GM21360 (cell line): ENCODE results near the gene OSBPL8.
A peak's percentile ranks its signal among the peaks of the same experiment; 100 is the strongest.

Experiments
- ATAC-seq: cut with Tn5 transposase; IDR thresholded peaks from one replicate; pipeline ENCODE4 v1.9.1; 2021; ENCODE audit warnings: mild to moderate bottlenecking, moderate library complexity; ENCODE audit not compliant: unreplicated experiment

The OSBPL8 gene

DNA sequence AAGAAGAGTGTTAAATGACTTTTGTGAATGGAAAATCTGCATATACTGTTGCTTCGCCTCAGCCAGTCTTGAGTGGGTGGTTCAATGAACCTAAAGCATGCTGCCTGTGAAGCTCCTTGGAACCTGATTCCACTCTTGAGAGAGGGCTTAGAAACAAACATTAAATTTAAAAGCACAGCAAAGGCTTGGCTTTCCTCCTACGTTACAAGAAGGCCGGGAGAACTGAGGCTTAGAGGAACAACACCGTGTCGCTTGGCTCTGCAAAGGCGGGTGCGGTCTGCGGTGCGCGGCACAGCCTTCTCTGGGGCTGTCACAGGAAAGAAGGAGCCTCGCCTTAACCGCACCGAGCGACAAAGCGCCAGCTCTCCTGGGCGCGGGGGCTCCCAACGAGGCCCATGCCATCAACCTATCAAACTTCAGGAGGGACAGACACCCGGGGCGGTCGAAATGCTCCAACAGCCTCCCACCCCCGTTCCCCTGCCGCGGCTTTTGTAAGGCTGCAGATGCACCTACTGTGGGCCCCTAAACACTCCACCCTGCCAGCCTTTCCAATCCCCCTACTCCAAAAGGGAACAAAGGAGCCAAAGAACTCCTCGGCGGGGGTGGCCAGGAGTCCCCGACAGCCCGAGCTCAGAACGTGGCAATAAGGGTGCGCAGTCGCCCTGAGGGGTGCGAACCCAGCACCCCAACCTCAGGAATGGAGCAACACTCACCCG is 729 bp downstream of the OSBPL8 start:
- ATAC-seq, result peak; percentile 50

DNA sequence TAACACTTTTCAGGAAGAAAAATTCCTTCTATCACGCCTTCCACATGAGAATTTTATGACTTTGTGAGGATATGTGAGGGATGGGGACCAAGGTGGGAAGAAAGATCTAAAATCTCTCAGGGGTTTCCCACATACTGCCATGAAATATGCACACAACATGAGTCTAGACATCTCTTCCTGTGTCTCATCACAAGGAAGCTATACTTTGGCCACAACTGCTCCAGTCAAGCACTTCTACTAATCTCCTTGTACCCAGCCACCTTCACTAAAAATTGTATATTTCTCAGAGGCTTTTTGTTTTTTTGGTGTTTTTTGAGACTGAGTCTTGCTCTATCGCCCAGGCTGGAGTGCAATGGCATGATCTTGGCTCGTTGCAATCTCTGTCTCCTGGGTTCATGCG is 3.2 kb downstream of the OSBPL8 start:
- no peak for ATAC-seq

DNA sequence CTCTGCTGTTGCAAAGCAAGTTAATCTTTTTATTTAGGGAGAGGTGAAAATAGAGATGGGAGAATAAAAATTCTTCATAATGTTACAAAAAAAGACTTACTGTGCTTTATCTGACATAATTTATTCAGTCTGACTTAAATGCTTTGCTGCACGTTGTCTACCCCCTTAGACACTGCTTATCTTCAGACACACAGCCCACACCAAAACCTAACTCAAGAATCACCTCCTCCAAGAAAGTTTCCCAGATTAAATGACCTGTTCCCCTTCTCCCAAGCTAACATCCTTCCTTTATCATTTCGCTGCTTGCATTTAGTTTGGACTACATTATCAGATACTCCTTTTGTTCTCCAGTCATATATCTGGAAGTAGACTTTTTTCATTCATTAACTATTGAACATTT is 3.8 kb downstream of the OSBPL8 start:
- ATAC-seq, result no peak

DNA sequence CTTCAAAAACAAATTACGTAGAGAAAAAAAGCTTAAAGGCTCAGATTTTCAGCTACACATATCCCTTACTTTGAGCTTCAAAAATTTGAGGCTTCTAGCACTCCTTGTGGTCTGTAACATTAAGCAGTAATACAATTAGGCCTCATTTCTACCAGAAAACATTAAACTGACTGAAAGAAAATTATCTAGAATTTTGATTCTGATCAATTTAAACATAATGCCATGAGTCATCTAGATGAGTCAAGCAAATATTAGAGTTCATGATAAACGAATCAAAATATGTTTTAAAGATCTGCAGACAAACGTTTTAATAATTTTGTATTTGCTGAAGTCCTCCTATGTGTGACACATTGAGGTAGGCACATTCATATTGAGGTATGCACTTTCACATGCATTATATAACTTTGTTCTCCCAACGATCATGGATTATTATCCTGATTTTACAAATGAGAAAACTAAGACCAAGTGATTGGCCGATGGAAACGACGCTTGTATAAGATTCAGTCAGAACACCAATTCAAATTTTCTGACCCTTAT is 4.3 kb downstream of the OSBPL8 start:
- no peak for ATAC-seq

DNA sequence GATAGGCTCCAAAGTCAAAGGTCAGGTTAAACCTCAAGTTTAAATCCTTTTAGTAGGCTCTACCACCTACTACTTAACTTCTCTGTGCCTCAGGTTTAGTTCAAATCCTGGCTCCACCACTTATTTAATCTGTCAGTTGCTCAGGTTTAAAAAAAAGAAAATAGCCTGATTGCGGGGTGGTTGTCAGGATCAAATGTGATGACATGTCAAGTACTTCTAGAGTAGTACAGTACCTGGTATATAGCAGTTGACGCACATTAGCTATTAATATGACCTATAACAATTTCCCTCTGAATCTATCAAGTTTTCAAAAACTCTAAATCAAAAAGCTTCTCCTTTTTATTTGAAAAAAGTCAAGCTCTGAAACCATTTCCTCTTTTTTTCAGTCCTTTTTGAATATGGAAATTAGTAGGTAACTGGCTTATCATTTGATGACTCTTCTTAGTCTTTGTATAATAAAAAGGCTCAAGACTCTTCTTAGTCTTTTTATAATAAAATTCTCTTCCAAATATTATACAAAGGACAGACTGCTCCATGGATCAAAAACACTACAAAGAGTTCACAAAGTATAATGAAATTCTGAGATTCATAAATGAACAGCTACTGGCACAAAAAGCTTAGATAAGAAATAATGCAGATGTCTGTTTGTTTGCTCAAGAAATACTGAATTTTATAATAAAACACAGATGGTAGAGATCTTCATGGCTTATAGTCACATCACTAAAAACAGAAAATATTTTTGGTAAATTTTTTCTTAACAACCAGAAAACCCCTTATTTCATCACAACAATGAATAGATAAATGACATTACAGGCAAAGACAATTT is 5.0 kb downstream of the OSBPL8 start:
- no peak for ATAC-seq

DNA sequence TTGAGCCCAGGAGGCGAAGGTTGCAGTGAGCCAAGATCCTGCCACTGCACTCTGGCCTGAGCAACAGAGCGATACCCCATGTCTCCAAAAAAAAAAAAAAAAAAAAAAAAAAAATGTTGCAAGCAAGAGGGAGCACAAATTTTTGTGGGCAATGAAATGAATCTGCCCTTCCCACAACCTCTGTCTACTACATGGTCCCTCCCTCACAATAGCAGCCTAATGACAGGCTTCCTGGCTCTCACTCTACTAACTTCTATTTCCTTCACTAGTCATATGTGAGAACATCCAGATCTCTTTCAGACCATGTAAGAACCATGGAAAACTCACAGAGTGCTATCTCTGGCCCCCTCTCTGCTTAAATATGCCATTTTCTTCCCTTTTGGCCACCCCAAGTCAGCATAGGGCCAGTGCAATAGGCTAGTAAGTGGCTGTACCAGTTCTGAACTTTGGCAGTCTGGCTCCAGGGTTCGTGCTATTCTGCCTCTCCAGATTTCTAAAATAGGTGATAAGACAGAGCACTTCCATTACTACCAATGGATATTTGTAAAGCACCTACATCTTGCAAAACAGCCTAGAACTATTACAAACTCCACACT is 7.1 kb downstream of the OSBPL8 start:
- no peak for ATAC-seq

DNA sequence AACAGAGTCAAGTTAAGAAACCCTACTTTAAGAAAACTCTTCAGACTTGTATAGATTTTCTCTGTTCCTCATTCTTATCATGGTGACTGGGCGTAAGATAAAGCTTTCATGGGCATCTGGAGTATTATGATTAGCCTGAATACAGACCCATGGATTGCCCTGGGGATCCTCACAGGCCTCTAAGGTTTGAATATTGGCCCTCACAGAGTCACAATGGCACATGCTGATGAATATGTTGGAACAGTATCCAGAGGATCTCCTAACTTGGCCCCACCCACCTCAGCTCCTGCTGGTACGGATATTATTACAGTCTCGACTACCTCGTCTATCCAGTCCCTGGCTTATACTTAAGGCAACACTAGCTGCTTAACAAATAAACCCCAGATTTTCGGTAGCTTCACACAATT is 8.1 kb downstream of the OSBPL8 start:
- ATAC-seq, result no peak

DNA sequence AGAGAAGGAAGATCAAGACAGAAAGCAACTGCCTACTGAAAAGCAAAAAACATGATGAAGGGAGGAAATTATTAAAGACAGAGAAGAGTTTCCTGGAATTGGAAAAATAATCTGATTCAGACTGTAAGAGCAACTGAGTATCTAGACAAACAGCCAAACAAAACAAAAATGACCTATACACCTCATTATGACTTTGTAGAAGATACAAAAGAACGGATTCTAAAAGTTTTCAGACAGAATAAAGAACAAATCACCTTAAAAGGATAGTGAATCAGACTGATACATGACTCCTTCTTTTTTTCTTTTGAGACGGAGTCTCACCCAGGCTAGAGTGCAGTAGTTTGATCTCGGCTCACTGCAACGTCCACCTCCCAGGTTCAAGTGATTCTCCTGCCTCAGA is 10.4 kb downstream of the OSBPL8 start:
- no peak for ATAC-seq

DNA sequence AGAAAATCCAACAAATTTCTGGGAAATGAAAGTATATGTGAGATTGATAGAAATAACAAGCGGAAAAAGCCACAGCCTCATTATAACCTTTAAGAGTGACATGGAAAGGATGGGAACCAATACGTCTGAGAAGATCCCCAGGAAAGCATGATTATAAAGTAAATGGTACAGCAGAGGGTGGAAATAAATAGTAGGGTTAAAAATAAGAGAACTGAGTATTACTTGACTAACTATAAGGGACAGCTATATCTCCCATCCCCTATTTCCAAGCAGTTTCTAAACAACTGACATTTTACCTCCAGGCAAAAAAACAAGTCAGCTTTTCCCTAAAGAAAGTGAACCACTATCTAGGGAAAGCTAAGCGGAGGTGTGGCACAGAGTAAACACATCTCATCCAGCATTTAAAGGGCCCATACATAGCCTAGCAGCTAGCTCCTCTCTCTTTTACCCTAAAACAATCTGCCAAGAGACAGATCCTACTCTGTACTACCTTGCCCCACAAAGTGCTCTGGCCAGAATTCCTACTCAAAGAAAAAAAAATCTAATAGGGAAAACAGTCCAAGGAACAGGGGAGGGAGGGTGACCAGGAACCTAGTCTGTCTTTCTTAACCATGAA is 11.2 kb downstream of the OSBPL8 start:
- ATAC-seq, result no peak

DNA sequence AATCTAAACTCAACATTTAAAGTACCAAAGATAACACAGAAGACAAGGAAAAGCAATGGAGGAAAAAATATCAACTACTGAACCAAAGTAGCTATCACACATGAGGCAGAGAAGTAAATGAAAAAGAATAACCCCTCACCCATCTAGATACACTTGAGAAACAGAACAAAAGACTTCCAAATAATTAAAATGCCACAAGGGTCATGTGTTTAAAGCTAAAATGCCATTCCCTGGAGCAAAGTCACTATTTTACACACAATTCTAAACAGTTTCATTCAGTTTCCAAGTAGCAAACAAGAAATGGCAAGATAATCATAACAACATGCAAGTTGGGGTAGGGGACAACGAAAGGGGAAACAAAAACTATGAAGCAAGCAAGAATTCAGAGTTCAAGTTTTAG is 12.0 kb downstream of the OSBPL8 start:
- ATAC-seq, result no peak

DNA sequence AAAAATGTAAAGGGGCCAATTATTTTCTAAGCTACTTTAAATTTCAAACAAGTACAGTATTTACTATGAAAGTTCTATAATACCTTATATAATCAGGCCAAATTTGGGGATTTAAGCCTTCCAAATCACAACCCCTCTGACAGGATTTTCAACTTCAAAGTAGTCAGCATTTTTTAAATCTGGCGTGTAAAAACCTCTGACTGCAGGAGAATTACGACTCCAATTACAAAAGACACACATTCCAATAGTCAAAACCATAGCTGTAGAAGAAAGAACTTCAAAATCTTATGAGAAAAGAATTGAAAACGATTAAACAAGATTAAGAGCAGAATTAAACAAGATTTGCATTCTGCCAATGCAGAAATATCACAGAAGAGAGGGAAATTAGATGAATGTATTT is 12.7 kb downstream of the OSBPL8 start:
- ATAC-seq, result no peak

DNA sequence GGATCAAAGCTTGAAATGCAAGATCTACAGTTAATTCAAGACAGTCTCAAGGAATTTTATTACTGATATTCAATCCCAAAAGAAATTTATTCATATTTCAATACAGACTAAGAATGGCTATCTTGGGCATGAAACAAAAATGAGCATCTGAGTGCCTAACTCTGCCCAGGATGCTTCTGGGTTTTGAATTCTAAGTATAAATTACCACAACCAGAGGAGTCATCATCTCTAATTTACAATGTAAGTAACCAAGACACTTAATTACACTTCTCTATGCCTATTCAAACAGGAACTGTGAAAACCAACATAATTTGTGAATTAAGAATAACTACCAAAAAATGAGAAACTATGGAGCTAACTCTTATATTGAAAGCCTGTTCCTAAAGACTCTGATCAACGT is 14.1 kb downstream of the OSBPL8 start:
- no peak for ATAC-seq

DNA sequence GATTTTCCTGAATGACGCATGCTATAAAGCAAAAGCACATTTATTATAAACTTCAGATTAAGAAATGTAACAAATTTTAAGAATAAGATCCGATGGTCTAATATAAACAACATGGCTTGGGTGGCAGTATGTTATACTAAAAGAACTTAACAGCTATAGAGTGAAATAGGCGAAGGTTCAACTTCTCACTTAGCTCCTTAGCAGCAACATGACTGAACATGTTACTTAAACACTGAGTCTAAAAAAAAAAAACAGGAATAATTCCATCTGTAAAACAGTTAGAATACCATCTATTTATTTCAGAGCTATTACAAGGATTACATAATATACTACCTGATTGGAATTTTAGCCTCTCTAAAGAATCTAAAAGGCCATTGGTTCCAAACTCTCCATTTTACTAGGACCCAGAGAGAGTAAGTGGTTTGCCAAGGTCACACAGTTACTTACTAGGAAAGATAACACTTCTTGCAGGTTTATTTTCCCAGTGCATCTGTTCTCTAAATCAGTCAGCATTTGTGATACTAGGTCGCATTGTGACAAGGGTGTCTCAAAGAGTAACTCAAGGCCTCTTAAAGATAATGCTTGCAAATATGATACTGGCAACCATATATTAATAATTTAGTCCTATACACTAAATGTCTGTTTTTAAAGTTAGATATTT is 14.8 kb downstream of the OSBPL8 start:
- ATAC-seq, result no peak

DNA sequence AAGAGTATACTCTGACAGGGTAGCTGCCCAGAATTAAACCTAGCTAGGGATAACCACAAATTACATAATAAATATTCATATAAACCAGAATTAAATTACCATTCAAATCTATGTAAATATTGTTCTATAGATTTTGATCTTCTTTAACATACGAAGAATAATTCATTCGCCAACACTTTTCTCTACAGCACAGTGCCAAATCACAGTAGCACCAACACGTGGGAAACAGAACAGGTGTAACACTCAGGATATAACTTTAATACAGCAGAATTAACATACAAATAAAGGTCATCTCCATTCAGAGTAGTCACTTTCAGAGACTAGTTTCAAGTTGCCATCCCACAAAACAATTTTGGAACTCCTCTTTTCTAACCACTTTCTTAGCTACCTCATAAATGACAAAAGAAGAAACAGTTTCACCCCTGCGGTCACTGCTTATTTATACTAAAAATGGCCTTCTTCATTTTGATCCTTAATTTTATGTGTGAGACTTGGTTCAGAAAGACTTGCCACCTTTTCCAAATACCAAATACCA is 15.7 kb downstream of the OSBPL8 start:
- no peak for ATAC-seq

DNA sequence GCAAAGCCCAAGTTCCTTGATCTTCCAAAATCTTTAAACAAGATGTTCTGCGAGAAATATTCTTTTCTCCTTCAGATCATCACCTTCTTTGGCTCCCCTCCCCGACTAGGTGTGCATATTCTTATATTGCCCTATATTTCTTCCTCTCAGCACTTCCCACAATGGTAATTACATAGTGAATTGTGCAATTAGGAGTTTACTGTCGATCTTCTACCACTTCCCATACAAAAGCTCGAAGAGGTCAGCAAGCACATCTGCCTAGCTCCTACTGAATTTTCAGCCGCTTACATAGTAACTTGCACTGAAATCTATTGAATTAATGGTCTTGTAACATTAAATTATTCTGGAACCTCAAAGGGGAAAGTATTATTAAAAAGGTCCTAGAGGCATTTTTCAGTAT is 16.7 kb downstream of the OSBPL8 start:
- ATAC-seq, result no peak

DNA sequence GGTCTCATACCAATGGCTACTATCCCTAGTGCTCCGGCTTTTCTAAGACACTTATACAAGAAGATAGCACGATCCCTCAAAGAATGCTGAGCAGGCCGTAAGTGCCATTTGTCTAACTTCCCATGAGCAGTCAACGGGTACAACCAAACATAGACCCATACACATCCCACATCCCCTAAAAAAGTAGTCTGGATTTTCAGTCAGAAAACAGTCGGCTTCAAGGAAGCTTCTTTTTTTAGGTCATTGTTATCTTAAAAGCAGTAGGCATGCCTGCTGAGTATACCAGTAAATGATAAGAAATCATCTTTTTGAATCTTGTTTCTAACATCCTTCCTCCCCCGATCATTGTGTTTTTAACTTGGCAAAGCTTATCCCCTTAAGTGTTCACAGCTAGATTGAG is 19.8 kb downstream of the OSBPL8 start:
- ATAC-seq, result no peak

DNA sequence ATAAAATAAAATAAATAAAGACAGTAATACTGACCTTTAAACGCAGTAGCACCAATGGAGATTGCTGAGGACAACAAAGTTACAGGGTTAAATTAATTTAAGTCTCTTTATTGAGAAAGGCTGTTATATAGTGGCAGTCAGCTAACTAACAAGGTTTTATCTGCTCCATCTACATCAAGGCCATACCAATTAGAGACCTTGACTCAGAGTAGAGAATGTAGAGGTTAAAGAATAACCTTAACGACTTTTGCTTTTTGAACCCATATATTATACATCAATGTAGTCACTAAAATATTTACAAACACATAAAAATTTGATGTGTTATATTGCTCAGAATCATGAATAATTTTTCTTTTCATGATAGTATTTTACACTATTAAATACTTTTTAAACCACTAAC is 21.6 kb downstream of the OSBPL8 start:
- ATAC-seq, result no peak

DNA sequence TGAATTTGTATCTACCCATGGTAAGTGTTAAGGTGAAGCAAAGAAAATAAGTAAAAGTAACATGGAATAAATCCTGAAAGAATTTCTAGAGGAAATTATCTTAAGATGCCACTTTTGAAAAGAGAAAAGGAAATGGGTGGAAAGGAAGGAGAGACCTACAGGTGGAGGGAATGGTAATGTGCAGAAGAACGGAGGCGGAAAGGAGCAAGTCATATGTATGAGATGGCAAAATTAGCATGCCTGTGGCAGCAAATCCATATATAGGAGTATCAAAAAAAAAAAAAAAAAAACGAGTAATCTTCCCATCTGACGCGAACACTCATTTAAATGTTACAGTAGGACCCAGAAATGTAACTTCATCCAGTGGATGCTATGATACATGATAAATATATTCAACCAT is 23.0 kb downstream of the OSBPL8 start:
- ATAC-seq, result no peak

DNA sequence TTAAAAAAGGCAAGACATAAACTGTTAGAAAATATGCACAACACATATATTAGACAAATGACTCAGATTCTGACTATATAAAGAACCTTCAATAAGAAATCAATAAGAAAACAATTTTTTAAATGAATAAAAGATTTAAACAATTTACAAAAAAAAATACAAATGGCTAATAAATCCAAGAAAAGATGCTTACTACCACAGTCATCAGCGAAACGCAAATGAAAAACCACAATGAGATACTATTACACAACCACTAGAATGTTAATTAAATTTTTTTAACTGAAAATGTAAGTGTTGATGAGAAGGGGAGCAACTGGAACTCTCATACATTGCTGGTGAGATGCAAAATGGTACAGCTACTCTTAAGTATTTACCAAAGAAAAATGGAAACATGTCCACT is 24.4 kb downstream of the OSBPL8 start:
- no peak for ATAC-seq

DNA sequence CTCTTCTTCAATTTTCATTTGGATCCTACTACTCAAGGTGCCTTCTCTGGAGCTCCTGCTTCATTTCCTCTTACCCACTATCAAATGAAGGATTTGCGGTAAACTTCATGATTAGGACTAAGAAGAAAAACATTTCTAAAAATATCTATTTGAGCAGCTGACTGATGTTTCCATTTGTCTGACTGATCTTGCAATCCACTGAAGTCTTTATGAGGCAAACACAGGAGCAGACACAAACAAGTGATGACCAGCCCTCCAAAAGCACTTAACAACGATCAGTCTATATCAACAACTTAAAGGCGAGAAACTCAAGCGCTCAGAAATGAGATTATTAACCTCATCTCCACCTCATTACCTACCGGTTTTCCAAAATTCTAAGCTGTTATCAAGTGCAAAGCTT is 26.2 kb downstream of the OSBPL8 start:
- ATAC-seq, result no peak

DNA sequence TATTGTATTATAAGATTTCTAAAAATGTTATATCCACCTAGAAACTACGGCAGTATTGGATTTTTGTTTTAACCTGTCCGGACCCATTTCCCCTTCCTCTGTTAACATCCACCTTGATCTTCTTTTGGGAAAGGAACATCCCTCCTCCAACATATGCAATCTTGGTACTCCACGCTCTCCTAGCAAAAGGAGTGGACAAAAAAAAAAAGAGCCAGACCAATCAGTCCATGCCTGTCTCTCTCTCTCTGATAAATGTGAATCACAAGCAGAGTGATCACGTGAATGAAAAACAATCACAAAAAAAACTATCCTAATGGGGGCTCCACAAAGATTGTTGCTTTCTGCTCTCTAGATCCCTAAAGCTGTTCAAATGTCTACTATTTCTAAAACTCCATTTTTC is 27.1 kb downstream of the OSBPL8 start:
- ATAC-seq, result no peak
